ENCODE results near the gene AARSD1. TPM values are rescaled to one million over a fixed set of nuclear protein-coding genes. Genes with fewer than 3 reads are reported as not detected.
A peak's percentile ranks its signal among the peaks of the same experiment; 100 is the strongest.
"Not testable (repeated sequence)": the region's sequence is repeated elsewhere in the genome, so short reads cannot be mapped to it uniquely, and the experiment has no call there.

Gene AARSD1
- total RNA-seq, 1 experiment from 2014 or later = 17.7 TPM

DNA sequence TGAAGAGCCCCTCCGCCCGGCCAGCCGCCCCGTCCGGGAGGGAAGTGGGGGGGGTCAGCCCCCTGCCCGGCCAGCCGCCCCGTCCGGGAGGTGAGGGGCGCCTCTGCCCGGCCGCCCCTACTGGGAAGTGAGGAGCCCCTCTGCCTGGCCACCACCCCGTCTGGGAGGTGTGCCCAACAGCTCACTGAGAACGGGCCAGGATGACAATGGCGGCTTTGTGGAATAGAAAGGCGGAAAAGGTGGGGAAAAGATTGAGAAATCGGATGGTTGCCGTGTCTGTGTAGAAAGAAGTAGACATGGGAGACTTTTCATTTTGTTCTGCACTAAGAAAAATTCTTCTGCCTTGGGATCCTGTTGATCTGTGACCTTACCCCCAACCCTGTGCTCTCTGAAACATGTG lies 9.1 kb upstream of the AARSD1 start:
- H3K27ac ChIP-seq (ENCODE audit: low read length); H3K27me3 ChIP-seq (ENCODE audit: low read length); H3K79me2 ChIP-seq (ENCODE audit: low read length); H3K4me2 ChIP-seq (ENCODE audit: low read depth, low read length, poor library complexity, severe bottlenecking); H3K9ac ChIP-seq (ENCODE audit: low read length); H3K9me2 ChIP-seq (replicated peaks; ENCODE audit: insufficient read depth, low read length); H3K4me3 ChIP-seq (ENCODE audit: low read length); H3K4me1 ChIP-seq (ENCODE audit: low read length); DNase-seq; H4K20me1 ChIP-seq (ENCODE audit: insufficient read depth, low read depth, low read length); H2AFZ ChIP-seq (ENCODE audit: low read length); H3K36me3 ChIP-seq (ENCODE audit: insufficient read depth, low read length); H3K9me3 ChIP-seq (ENCODE audit: low read length): not testable (repeated sequence)

DNA sequence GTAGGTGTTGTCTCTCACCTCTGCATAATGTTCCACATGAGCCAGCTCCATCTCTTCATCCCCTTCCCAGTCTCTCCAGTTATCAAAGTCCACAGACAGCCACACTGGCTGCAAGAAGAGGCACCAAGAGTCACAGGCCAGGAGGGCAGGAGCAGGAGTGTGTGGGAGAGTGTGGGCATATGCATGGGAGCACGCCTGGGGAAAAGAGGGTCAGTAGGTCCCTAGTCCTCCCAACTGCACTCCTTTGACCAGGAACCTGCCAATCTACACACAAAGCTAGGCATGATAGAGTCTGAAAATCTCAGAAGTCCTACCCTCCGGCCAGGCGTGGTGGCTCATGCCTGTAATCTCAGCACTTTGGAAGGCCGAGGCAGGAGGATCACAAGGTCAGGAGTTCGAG lies 7.3 kb upstream of the AARSD1 start:
- H3K27ac ChIP-seq (ENCODE audit: low read length) = no peak overlapping the region
- no peaks in the 10 kb centered on the region for H3K9me2 ChIP-seq (replicated peaks; ENCODE audit: insufficient read depth, low read length)
- DNase-seq = no peak
- H3K27me3 ChIP-seq (ENCODE audit: low read length) = no peaks in the 10 kb centered on the region
- H3K9ac ChIP-seq (ENCODE audit: low read length) = no peak overlapping the region
- no peak overlapping the region for H3K4me2 ChIP-seq (ENCODE audit: low read depth, low read length, poor library complexity, severe bottlenecking)
- H2AFZ ChIP-seq (ENCODE audit: low read length) = no peak overlapping the region
- H3K9me3 ChIP-seq (ENCODE audit: low read length) = no peaks in the 10 kb centered on the region
- H3K36me3 ChIP-seq (ENCODE audit: insufficient read depth, low read length) = no peaks in the 10 kb centered on the region
- H4K20me1 ChIP-seq (ENCODE audit: insufficient read depth, low read depth, low read length) = no peaks in the 10 kb centered on the region
- no peaks in the 10 kb centered on the region for H3K79me2 ChIP-seq (ENCODE audit: low read length)
- H3K4me1 ChIP-seq (ENCODE audit: low read length) = 0 out of 2 replicates have a peak, but pooled peaks cover 3% of the 10 kb centered on the region
- no peak overlapping the region for H3K4me3 ChIP-seq (ENCODE audit: low read length)

DNA sequence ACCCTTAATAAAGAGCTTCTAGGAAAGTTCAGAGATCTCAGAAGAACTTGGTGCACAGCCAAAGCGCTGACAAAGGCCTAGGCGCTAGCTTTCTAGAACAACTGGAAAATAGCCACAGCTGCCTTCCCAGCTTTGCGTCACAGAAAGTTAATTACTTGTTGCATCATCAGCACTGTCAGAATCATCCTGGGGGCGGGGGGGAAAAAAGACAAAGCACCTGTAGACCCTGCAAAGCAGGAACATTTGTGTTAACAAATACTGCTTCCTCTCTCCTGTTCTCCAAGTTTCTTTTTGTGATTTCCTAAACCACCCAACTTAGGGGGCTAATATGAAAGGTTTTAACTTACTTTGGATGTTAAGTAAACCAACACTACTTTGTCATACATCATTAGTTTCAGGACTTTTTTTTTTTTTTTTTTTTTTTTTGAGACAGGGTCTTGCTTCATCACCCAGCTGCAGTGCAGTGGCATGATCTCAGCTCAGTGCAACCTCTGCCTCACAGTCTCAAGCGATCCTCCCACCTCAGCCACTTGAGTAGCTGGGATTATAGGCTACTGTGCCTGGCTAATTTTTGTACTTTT lies 4.8 kb upstream of the AARSD1 start:
- peak; percentile 42 for DNase-seq
- Histone ChIP-seq H4K20me1 (ENCODE audit: insufficient read depth, low read depth, low read length) (no peaks in the 10 kb centered on the region), H3K4me2 (ENCODE audit: low read depth, low read length, poor library complexity, severe bottlenecking) (no peak overlapping the region), H3K9ac (ENCODE audit: low read length) (no peak overlapping the region), H3K27ac (ENCODE audit: low read length) (no peak overlapping the region), H3K4me3 (ENCODE audit: low read length) (no peak overlapping the region), H3K9me3 (ENCODE audit: low read length) (no peaks in the 10 kb centered on the region), H3K27me3 (ENCODE audit: low read length) (no peaks in the 10 kb centered on the region), H3K9me2 (replicated peaks; ENCODE audit: insufficient read depth, low read length) (no peaks in the 10 kb centered on the region), H3K36me3 (ENCODE audit: insufficient read depth, low read length) (no peaks in the 10 kb centered on the region), H3K79me2 (ENCODE audit: low read length) (peaks cover 6% of the 10 kb centered on the region), H3K4me1 (ENCODE audit: low read length) (peaks cover 8% of the 10 kb centered on the region), H2AFZ (ENCODE audit: low read length) (no peak overlapping the region)

DNA sequence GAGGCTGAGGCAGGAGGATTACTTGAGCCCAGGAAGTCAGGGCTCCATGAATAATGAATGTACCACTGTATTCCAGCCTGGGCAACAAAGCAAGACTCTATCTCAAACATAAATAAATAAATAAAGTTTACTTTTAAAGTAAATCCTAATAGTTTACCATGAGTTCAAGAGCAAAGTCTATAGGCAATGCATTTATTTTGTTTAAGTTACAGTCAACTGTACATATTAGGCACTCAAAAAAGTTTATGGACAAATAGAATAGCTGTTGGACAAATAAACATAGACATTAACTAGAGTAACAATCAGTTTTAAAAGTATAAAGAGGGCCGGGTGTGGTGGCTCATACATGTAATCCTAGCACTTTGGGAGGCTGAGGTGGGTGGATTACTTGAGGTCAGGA lies 3.7 kb upstream of the AARSD1 start:
- no peak overlapping the region for H3K4me3 ChIP-seq (ENCODE audit: low read length)
- no peaks in the 10 kb centered on the region for H3K9me2 ChIP-seq (replicated peaks; ENCODE audit: insufficient read depth, low read length)

DNA sequence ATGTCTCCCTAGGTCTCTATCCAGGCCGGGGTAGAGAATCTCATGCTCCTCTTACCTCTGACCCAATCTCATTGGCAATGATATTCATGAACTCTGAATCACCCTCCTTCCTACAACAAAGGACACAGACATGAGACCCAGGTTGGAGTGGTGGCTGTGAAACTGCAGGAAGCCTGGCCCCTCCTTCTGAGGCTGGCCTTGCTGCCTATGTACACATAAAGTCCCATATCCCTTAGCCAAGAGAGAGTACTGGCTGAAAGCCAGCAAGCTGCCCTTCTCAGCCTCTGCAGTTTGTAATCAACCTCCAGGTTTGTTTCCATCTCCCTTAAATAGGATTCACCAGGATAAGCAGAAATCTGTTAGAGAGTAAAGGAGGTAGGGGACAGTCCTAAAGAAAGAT lies 10.6 kb downstream of the AARSD1 start:
- H3K27me3 ChIP-seq (ENCODE audit: low read length) = no peaks in the 10 kb centered on the region
- H3K9ac ChIP-seq (ENCODE audit: low read length) = no peak overlapping the region
- H3K9me3 ChIP-seq (ENCODE audit: low read length) = no peaks in the 10 kb centered on the region
- no peak overlapping the region for H3K4me3 ChIP-seq (ENCODE audit: low read length)
- H2AFZ ChIP-seq (ENCODE audit: low read length) = no peak overlapping the region
- no peaks in the 10 kb centered on the region for H3K4me1 ChIP-seq (ENCODE audit: low read length)
- H3K4me2 ChIP-seq (ENCODE audit: low read depth, low read length, poor library complexity, severe bottlenecking) = no peak overlapping the region
- no peak for DNase-seq
- no peaks in the 10 kb centered on the region for H3K79me2 ChIP-seq (ENCODE audit: low read length)
- no peak overlapping the region for H3K27ac ChIP-seq (ENCODE audit: low read length)
- peaks cover 30% of the 10 kb centered on the region; the same call in 1 of the 2 replicates for H3K36me3 ChIP-seq (ENCODE audit: insufficient read depth, low read length)
- H3K9me2 ChIP-seq (replicated peaks; ENCODE audit: insufficient read depth, low read length) = no peaks in the 10 kb centered on the region
- no peaks in the 10 kb centered on the region for H4K20me1 ChIP-seq (ENCODE audit: insufficient read depth, low read depth, low read length)

More for the DNA sequence above, 3.7 kb upstream of the AARSD1 start:
- Histone ChIP-seq H3K9ac (ENCODE audit: low read length) (no peak overlapping the region), H3K9me3 (ENCODE audit: low read length) (no peaks in the 10 kb centered on the region), H3K4me1 (ENCODE audit: low read length) (peaks cover 15% of the 10 kb centered on the region), H3K27ac (ENCODE audit: low read length) (no peak overlapping the region), H3K36me3 (ENCODE audit: insufficient read depth, low read length) (no peaks in the 10 kb centered on the region), H4K20me1 (ENCODE audit: insufficient read depth, low read depth, low read length) (no peaks in the 10 kb centered on the region), H3K27me3 (ENCODE audit: low read length) (no peaks in the 10 kb centered on the region), H2AFZ (ENCODE audit: low read length) (no peak overlapping the region), H3K79me2 (ENCODE audit: low read length) (peaks cover 17% of the 10 kb centered on the region), H3K4me2 (ENCODE audit: low read depth, low read length, poor library complexity, severe bottlenecking) (no peak overlapping the region)
- DNase-seq = no peak

DNA sequence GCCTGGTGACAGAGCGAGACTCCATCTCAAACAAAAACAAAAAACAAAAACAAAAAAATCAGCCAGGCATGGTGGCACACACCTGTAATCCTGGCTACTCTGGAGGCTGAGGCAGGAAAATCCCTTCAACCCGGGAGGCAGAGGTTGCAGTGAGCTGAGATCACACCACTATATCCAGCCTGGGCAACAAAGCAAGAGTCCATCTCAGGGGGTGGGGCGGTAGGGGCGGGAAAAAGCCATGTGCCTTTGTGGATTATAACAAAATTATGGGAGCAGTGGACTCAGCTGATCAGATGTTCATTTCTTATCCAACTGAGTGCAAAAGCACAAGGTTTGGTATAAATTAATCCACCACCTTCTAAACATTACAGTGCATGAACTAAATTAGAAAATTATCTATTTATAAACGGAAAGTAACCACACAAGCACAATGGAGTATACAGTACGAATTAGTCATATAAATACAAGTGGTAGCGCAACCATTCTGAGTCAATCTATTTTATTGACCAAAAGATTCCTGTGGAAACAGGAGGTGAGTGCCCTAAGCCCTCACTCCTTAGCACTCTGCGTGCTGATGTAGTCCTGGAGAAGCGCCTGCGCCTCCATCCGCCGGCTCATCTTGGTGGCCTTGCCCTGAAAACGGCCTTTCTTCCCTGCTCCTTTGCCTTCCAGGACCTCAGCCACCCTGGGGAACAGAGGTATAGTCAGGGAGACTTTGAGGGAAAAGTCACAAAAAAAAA lies 14.0 kb downstream of the AARSD1 start:
- Histone ChIP-seq H4K20me1 (ENCODE audit: insufficient read depth, low read depth, low read length) (no peaks in the 10 kb centered on the region), H3K4me2 (ENCODE audit: low read depth, low read length, poor library complexity, severe bottlenecking) (no peak overlapping the region), H3K9me2 (replicated peaks; ENCODE audit: insufficient read depth, low read length) (no peaks in the 10 kb centered on the region), H3K4me1 (ENCODE audit: low read length) (no peaks in the 10 kb centered on the region), H3K9ac (ENCODE audit: low read length) (no peak overlapping the region), H3K36me3 (ENCODE audit: insufficient read depth, low read length) (peaks cover 11% of the 10 kb centered on the region; the same call in 1 of the 2 replicates), H3K27ac (ENCODE audit: low read length) (no peak overlapping the region), H3K27me3 (ENCODE audit: low read length) (no peaks in the 10 kb centered on the region), H3K9me3 (ENCODE audit: low read length) (no peaks in the 10 kb centered on the region), H3K4me3 (ENCODE audit: low read length) (no peak overlapping the region), H2AFZ (ENCODE audit: low read length) (no peak overlapping the region), H3K79me2 (ENCODE audit: low read length) (no peaks in the 10 kb centered on the region)
- no peak for DNase-seq

DNA sequence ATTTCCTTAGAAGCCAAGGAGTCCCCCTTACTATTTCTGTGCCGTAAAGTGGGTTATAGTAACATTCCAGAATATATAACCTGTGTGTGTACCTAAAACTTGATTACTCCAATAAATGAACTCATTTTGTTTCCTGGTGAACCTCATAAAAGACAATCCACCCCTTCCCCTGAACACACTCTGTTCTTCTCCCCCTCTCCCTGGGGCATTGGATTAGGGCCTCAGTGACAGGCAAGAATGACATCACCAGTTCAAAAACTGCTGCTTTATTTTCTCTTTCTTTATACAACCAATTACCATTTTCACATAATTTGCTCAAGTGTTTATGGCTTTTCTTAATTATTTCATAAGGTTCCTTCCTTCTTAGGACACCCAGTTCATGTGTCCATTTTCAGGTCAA lies 17.4 kb downstream of the AARSD1 start:
- Histone ChIP-seq H3K79me2 (ENCODE audit: low read length) (no peaks in the 10 kb centered on the region), H3K36me3 (ENCODE audit: insufficient read depth, low read length) (peaks cover 6% of the 10 kb centered on the region; the same call in 1 of the 2 replicates), H3K27ac (ENCODE audit: low read length) (no peak overlapping the region), H3K9ac (ENCODE audit: low read length) (no peak overlapping the region), H4K20me1 (ENCODE audit: insufficient read depth, low read depth, low read length) (no peaks in the 10 kb centered on the region), H3K9me3 (ENCODE audit: low read length) (no peaks in the 10 kb centered on the region), H3K4me1 (ENCODE audit: low read length) (no peaks in the 10 kb centered on the region), H3K4me3 (ENCODE audit: low read length) (no peak overlapping the region), H3K4me2 (ENCODE audit: low read depth, low read length, poor library complexity, severe bottlenecking) (no peak overlapping the region), H2AFZ (ENCODE audit: low read length) (no peak overlapping the region), H3K9me2 (replicated peaks; ENCODE audit: insufficient read depth, low read length) (no peaks in the 10 kb centered on the region), H3K27me3 (ENCODE audit: low read length) (no peaks in the 10 kb centered on the region)
- DNase-seq = no peak

DNA sequence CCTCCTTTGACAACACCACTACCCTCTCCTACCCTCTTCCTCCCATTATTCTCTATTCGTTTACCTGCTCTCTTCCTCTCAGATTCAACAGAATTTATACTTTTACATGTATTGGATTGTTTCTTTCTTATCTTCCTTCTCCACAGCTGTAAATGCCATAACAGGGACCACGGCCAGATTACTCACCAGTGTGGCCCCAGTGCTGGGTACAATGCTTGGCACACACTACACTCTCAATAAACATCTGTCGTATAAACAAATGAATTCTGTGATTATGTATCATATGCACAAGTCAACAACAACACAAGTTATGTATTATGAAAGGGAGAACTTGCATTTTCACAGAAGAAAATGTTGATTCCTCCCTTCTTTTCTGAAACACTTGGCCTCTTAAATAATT lies 20.0 kb downstream of the AARSD1 start:
- Histone ChIP-seq H3K9ac (ENCODE audit: low read length) (no peak overlapping the region), H3K9me2 (replicated peaks; ENCODE audit: insufficient read depth, low read length) (no peaks in the 10 kb centered on the region), H3K79me2 (ENCODE audit: low read length) (no peaks in the 10 kb centered on the region), H3K4me2 (ENCODE audit: low read depth, low read length, poor library complexity, severe bottlenecking) (no peak overlapping the region), H3K4me1 (ENCODE audit: low read length) (no peaks in the 10 kb centered on the region), H3K27ac (ENCODE audit: low read length) (no peak overlapping the region), H3K36me3 (ENCODE audit: insufficient read depth, low read length) (no peaks in the 10 kb centered on the region), H2AFZ (ENCODE audit: low read length) (no peak overlapping the region), H3K4me3 (ENCODE audit: low read length) (no peak overlapping the region), H3K27me3 (ENCODE audit: low read length) (no peaks in the 10 kb centered on the region), H3K9me3 (ENCODE audit: low read length) (no peaks in the 10 kb centered on the region), H4K20me1 (ENCODE audit: insufficient read depth, low read depth, low read length) (no peaks in the 10 kb centered on the region)
- no peak for DNase-seq

Data from Karpas-422 (cell line).